Thyroid gland (tissue), 4 donors: ENCODE measurements around the gene RTN1. TPM values are rescaled to one million over a fixed set of nuclear protein-coding genes. Genes with fewer than 3 reads are reported as not detected.

ENCODE experiments used
- DNase-seq, 2 donors: peaks; one replicate each; pipeline ENCODE4 v3.0.0-alpha.2; 2019
- H3K27ac ChIP-seq, 3 donors: fragments of 200-600 bp; sonication (generic); 1 replicate in 2 of 3; 2 replicates in 1 of 3; pipeline ENCODE4 v1.5.1; 2016 to 2019; ENCODE audit warnings: mild to moderate bottlenecking in 1 of 3, moderate library complexity in 1 of 3
- H3K27me3 ChIP-seq: fragments of 200-600 bp; sonication (generic); one replicate; pipeline ENCODE4 v1.5.1; 2019
- H3K36me3 ChIP-seq, 2 donors: fragments of 200-600 bp; sonication (generic); one replicate each; pipeline ENCODE4 v1.5.1; 2016 to 2019
- H3K4me1 ChIP-seq, 2 donors: fragments of 200-600 bp; sonication (generic); one replicate each; pipeline ENCODE4 v1.5.1; 2017 to 2019
- H3K4me3 ChIP-seq, 3 donors: fragments of 200-600 bp; sonication (generic); replicated peaks in 1 of 3; 1 replicate in 2 of 3; 2 replicates in 1 of 3; pipeline ENCODE4 v1.5.1; 2016; ENCODE audit warnings: mild to moderate bottlenecking in 1 of 3
- H3K9me3 ChIP-seq: fragments of 200-600 bp; sonication (generic); one replicate; pipeline ENCODE4 v1.5.1; 2017
- POLR2A ChIP-seq, 2 donors: fragments of 450-650 bp; IDR thresholded peaks; one replicate each; pipeline ENCODE4 v1.6.1; 2017; ENCODE audit warnings: antibody characterized with exemption in 2 of 2, mild to moderate bottlenecking in 2 of 2, moderate library complexity in 1 of 2
- WGBS, 2 donors: methylation state at CpG; one replicate each; pipeline ENCODE4 v1.1.5; 2017; 5-methylcytosine and 5-hydroxymethylcytosine counted together
- intact Hi-C: fragments of 100-400 bp; cut with DNase I; formaldehyde crosslinking; loops from one replicate; pipeline ENCODE4 v1.15.1; 2023
- total RNA-seq, 4 donors: library from RNA; depleted of rRNA; stranded (reverse); fragments of >200 nt; gene quantifications; one replicate each; pipeline ENCODE4 v1.2.3, GENCODE V29; 2016
- TF ChIP-seq, protein P1 (sequence below), 6 experiments: fragments of 200-600 bp in 3 of 6; fragments of 450-650 bp in 3 of 6; sonication (generic) in 3 of 6; IDR thresholded peaks; one replicate each; pipeline ENCODE4 v1.5.1; 2016 to 2019; ENCODE audit warnings: antibody characterized with exemption in 6 of 6, mild to moderate bottlenecking in 2 of 6, inconsistent platforms in 1 of 6, moderate library complexity in 1 of 6

Gene RTN1
- total RNA-seq, 4 donors from 2014 or later = 3.8 to 20.8 (median 9.6) TPM

GRCh38 chr14:59850458-59850857, 20.1 kb downstream of the RTN1 start:
- TF ChIP-seq POLR2A (IDR thresholded peaks at IDR 0.05) = no peak
- TF ChIP-seq, protein P1, sequence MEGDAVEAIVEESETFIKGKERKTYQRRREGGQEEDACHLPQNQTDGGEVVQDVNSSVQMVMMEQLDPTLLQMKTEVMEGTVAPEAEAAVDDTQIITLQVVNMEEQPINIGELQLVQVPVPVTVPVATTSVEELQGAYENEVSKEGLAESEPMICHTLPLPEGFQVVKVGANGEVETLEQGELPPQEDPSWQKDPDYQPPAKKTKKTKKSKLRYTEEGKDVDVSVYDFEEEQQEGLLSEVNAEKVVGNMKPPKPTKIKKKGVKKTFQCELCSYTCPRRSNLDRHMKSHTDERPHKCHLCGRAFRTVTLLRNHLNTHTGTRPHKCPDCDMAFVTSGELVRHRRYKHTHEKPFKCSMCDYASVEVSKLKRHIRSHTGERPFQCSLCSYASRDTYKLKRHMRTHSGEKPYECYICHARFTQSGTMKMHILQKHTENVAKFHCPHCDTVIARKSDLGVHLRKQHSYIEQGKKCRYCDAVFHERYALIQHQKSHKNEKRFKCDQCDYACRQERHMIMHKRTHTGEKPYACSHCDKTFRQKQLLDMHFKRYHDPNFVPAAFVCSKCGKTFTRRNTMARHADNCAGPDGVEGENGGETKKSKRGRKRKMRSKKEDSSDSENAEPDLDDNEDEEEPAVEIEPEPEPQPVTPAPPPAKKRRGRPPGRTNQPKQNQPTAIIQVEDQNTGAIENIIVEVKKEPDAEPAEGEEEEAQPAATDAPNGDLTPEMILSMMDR (IDR thresholded peaks at IDR 0.05) = no peak
- Histone ChIP-seq H3K27ac (no peak overlapping the region), H3K4me3 (no peak overlapping the region), H3K27me3 (no peaks in the 10 kb centered on the region), H3K9me3 (no peaks in the 10 kb centered on the region), H3K4me1 (no peaks in the 10 kb centered on the region), H3K36me3 (no peaks in the 10 kb centered on the region)
- intact Hi-C loops = no loop called here
- DNase-seq = no peak
- 82 to 87% methylated on average over 2 of the region's 2 CpGs for WGBS, 2 donors

- Histone ChIP-seq H3K36me3 (no peaks in the 10 kb centered on the region), H3K27ac (no peak overlapping the region), H3K27me3 (no peaks in the 10 kb centered on the region), H3K9me3 (no peaks in the 10 kb centered on the region), H3K4me3 (no peak overlapping the region), H3K4me1 (no peaks in the 10 kb centered on the region)
- intact Hi-C loops = no loop called here
- 69 to 77% methylated on average over 1 of the region's 1 CpG for WGBS, 2 donors
- no peak for DNase-seq
- TF ChIP-seq, protein P1 (IDR thresholded peaks at IDR 0.05) = no peak
- TF ChIP-seq POLR2A (IDR thresholded peaks at IDR 0.05) = no peak
Measured at GRCh38 chr14:59849411-59850130, 21.0 kb downstream of the RTN1 start.

DNA sequence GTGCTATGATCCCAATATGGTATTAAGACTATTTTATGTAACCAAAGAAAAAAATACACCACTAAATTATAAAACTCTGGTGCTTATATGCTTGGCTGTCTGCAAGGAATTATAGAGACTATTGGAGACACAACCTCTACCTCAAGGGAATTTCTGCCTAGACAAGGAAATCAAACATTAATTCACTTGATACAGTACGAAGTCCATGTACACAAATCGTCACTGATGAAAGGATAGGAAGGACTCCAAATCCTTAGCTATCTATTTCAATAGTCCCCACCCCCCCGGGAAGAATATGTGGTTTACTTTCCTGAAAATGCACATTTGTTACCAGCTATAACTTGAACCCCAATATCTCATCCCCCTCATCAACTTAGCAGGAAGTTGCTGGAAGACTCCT, 21.9 kb downstream of the RTN1 start:
- Histone ChIP-seq H3K4me3 (no peak overlapping the region), H3K27me3 (no peaks in the 10 kb centered on the region), H3K4me1 (no peaks in the 10 kb centered on the region), H3K27ac (no peak overlapping the region), H3K9me3 (no peaks in the 10 kb centered on the region), H3K36me3 (no peaks in the 10 kb centered on the region)
- no peak for DNase-seq
- WGBS, 2 donors = 90% methylated on average over 3 of the region's 3 CpGs
- no peak for TF ChIP-seq POLR2A (IDR thresholded peaks at IDR 0.05)
- TF ChIP-seq, protein P1 (IDR thresholded peaks at IDR 0.05) = no peak
- intact Hi-C loops = no loop called here

GRCh38 chr14:59847711-59848110, 22.9 kb downstream of the RTN1 start:
- intact Hi-C loops = no loop called here
- Histone ChIP-seq H3K27me3 (no peaks in the 10 kb centered on the region), H3K9me3 (no peaks in the 10 kb centered on the region), H3K36me3 (no peaks in the 10 kb centered on the region), H3K4me1 (no peaks in the 10 kb centered on the region), H3K27ac (no peak overlapping the region), H3K4me3 (no peak overlapping the region)
- TF ChIP-seq POLR2A (IDR thresholded peaks at IDR 0.05) = no peak
- TF ChIP-seq, protein P1 (IDR thresholded peaks at IDR 0.05) = no peak
- WGBS, 2 donors = 50 to 56% methylated on average over 3 of the region's 3 CpGs
- DNase-seq = no peak

- no peak overlapping the region for H3K4me3 ChIP-seq
- H3K36me3 ChIP-seq = no peaks in the 10 kb centered on the region
- no peak for TF ChIP-seq POLR2A (IDR thresholded peaks at IDR 0.05)
- TF ChIP-seq, protein P1 (IDR thresholded peaks at IDR 0.05) = no peak
- no peak overlapping the region for H3K27ac ChIP-seq
- H3K4me1 ChIP-seq = no peaks in the 10 kb centered on the region
- 91 to 95% methylated on average over 2 of the region's 2 CpGs for WGBS, 2 donors
- intact Hi-C loops = no loop called here
- no peaks in the 10 kb centered on the region for H3K9me3 ChIP-seq
- no peak for DNase-seq
- no peaks in the 10 kb centered on the region for H3K27me3 ChIP-seq
Measured at GRCh38 chr14:59846595-59846994, 24.0 kb downstream of the RTN1 start.
